Mesothelial cell of epicardium (in vitro differentiated cells): ENCODE measurements around the gene MLPH. TPM values are rescaled to one million over a fixed set of nuclear protein-coding genes. Genes with fewer than 3 reads are reported as not detected.
"Not testable (repeated sequence)": the region's sequence is repeated elsewhere in the genome, so short reads cannot be mapped to it uniquely, and the experiment has no call there.

Source experiments
- DNase-seq, 2 experiments: peaks; one replicate each; pipeline ENCODE4 v3.0.0; 2021; ENCODE audit warnings: low spot score in 2 of 2; ENCODE audit not compliant: unreplicated experiment in 2 of 2
- H3K27ac Mint-ChIP-seq: 2 replicates; pipeline ENCODE4 v1.8.0; 2021; ENCODE audit warnings: mixed read lengths
- H3K27me3 Mint-ChIP-seq: 2 replicates; pipeline ENCODE4 v1.8.0; 2021; ENCODE audit warnings: low read depth, mixed read lengths
- H3K36me3 Mint-ChIP-seq: 2 replicates; pipeline ENCODE4 v1.8.0; 2021; ENCODE audit warnings: mixed read lengths
- H3K4me1 Mint-ChIP-seq: 2 replicates; pipeline ENCODE4 v1.8.0; 2021; ENCODE audit warnings: mixed read lengths
- H3K4me3 Mint-ChIP-seq: 2 replicates; pipeline ENCODE4 v1.8.0; 2021; ENCODE audit warnings: mild to moderate bottlenecking, moderate library complexity, mixed read lengths
- H3K9me3 Mint-ChIP-seq: 2 replicates; pipeline ENCODE4 v1.8.0; 2021; ENCODE audit warnings: mixed read lengths
- total RNA-seq: library from RNA; stranded (reverse); gene quantifications from 3 replicates; pipeline ENCODE4 v1.2.1, GENCODE V29; 2021
- TF ChIP-seq, protein P1 (sequence below): fragments of 200-600 bp; sonication (generic); IDR thresholded peaks from one replicate; pipeline ENCODE4 v1.5.0; 2021; ENCODE audit warnings: antibody characterized with exemption; ENCODE audit not compliant: unreplicated experiment

Gene MLPH
- total RNA-seq, 1 donor from 2014 or later: 6.1 TPM

DNA sequence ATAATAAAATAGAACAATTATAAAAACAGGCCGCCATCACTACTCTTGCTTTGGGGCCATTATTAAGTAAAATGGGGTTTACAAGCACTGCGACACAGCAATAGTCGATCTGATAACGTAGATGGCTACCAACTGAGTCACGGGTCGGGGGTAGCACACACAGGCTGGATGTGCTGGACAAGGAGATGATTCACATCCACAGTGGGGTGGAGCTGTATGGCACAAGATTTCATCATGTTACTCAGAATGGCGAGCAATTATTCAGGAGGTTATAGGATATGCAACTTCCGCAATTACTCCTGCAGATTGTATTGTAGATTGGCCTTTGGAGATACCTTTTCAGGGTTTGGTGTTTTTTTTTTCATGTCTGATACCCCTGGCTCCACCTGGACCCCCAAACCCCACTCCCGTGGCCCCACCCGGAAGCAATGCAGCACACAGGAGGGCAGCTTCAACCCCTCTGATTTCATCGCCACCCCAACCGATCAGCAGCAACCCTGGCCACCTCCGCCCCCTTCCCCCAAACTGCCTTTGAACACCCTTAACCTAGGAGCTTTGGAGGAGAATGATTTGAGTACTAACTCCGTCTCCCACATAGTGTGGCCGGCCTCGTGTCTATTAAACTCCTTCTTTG lies 21.4 kb upstream of the MLPH start:
- no peak for DNase-seq
- no peak overlapping the region for H3K4me3 Mint-ChIP-seq
- no peaks in the 10 kb centered on the region for H3K27me3 Mint-ChIP-seq
- H3K27ac Mint-ChIP-seq: peak overlapping the region; percentile 91
- peaks cover 7% of the 10 kb centered on the region for H3K4me1 Mint-ChIP-seq
- H3K9me3 Mint-ChIP-seq: no peaks in the 10 kb centered on the region
- TF ChIP-seq, protein P1, sequence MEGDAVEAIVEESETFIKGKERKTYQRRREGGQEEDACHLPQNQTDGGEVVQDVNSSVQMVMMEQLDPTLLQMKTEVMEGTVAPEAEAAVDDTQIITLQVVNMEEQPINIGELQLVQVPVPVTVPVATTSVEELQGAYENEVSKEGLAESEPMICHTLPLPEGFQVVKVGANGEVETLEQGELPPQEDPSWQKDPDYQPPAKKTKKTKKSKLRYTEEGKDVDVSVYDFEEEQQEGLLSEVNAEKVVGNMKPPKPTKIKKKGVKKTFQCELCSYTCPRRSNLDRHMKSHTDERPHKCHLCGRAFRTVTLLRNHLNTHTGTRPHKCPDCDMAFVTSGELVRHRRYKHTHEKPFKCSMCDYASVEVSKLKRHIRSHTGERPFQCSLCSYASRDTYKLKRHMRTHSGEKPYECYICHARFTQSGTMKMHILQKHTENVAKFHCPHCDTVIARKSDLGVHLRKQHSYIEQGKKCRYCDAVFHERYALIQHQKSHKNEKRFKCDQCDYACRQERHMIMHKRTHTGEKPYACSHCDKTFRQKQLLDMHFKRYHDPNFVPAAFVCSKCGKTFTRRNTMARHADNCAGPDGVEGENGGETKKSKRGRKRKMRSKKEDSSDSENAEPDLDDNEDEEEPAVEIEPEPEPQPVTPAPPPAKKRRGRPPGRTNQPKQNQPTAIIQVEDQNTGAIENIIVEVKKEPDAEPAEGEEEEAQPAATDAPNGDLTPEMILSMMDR: no peak
- H3K36me3 Mint-ChIP-seq: no peaks in the 10 kb centered on the region

DNA sequence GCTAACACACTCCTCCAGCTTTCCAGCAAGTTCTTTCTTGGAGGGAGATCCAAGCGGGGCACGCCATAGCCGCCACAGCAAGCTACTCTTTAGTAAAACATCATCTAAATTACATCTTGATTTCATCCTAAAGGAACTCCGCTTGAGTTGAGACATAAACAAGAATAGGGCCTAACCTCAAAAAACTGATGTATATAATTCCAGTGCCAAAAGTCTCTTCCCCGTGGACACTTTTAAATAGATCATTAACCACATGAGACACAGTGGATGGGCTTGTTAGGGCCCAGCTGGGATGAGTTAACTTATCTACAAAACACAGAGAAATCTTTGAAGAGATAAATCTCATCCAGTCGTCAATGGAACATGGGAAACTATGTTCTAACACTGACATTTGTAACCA lies 20.8 kb upstream of the MLPH start:
- Mint-ChIP-seq H3K27ac (peak overlapping the region; percentile 91), H3K4me1 (peaks cover 7% of the 10 kb centered on the region), H3K27me3 (no peaks in the 10 kb centered on the region), H3K4me3 (no peak overlapping the region), H3K9me3 (no peaks in the 10 kb centered on the region), H3K36me3 (no peaks in the 10 kb centered on the region)
- TF ChIP-seq, protein P1: no peak
- no peak for DNase-seq

DNA sequence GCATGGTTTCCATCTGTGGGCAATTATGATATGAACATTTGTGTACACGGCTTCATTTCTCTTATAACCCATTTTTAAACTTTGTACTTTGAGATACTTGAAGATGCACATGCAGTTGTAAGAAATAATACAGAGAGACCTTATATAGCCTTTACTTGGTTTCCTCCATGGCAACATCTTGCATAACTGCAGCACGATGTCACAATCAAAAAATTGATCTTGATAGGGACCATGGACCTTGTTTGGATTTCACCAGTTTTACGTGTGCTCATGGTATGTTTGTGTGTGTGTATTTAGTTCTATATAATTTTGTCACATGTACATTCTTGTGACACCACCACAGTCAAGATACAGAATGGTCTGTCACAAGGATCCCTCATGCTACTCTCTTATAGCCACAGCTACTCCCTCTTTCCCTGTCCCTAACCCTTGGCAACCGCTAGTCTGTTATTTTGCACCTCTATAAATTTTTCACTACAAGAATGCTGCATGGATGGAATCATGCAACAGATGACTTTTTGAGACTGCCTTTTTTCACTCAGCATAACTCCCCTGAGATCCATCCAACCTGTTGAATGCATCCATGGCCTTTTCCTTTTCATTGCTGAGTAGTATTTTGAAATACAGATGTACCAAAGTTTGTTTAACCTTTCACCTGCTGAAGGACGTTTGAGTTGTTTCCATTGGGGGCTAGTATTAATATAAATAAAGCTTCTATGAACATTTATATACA lies 19.4 kb upstream of the MLPH start:
- Mint-ChIP-seq H3K9me3 (no peaks in the 10 kb centered on the region), H3K4me1 (peaks cover 7% of the 10 kb centered on the region), H3K27ac (no peak overlapping the region), H3K36me3 (no peaks in the 10 kb centered on the region), H3K27me3 (no peaks in the 10 kb centered on the region), H3K4me3 (no peak overlapping the region)
- no peak for DNase-seq
- TF ChIP-seq, protein P1: no peak

DNA sequence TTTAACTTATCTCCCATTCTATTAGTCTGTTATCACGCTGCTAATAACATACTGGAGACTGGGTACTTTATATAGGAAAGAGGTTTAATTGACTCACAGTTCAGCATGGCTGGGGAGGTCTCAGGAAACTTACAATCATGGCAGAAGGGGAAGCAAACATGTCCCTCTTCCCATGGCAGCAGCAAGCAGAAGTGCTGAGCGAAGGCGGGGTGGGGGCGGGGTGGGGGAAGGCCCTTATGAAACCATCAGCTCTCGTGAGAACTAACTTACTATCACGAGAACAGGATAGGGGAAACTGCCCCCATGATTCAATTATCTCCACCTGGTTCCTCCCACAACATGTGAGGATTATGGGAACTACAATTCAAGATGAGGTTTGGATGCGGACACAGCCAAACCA lies 17.6 kb upstream of the MLPH start:
- H3K9me3 Mint-ChIP-seq, H3K4me3 Mint-ChIP-seq, H3K27ac Mint-ChIP-seq, H3K36me3 Mint-ChIP-seq, DNase-seq, H3K27me3 Mint-ChIP-seq: not testable (repeated sequence)
- peaks cover 10% of the 10 kb centered on the region for H3K4me1 Mint-ChIP-seq

DNA sequence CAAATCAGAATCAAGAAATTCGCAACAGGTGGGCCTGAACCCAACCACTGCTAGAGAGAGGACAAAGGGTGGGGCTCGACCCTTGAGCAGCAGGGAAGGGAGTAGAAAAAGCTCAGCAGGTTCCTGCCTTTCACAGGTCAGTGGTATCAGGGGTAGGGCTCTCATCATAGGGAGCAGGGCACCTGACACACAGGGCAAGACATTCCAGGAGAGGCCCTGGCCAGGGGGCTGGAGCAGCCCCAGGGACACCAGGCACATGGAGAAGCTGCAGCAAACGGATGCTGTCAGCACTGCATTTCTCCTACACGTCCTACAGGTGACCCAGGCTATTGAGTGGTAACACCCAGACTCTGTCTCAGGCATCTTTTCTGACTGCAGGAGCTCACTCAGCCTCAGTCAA lies 17.2 kb upstream of the MLPH start:
- DNase-seq: no peak
- Mint-ChIP-seq H3K9me3 (no peaks in the 10 kb centered on the region), H3K27ac (no peak overlapping the region), H3K36me3 (no peaks in the 10 kb centered on the region), H3K4me1 (peaks cover 15% of the 10 kb centered on the region), H3K27me3 (no peaks in the 10 kb centered on the region), H3K4me3 (no peak overlapping the region)
- TF ChIP-seq, protein P1: no peak

DNA sequence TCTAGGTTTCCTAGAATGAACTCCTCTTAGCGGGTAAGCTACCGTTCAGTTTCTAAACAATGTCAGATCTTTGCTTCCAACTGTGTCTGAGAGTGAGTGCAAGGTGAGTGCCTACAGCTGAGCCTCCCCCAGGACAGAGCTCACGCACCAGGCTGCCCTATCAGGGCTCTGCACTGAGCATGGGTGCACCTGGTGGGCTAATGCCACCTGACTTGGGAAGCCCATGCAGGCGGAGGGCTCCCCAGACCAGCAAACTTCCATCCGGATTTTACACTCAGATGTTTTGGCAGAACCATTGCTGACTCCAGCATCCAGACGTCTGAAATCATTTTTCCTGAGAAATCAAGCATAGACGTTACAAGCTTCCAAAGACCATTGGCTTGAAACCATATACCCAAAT lies 16.1 kb upstream of the MLPH start:
- Mint-ChIP-seq H3K4me3 (no peak overlapping the region), H3K36me3 (no peaks in the 10 kb centered on the region), H3K27ac (no peak overlapping the region), H3K27me3 (peaks cover 3% of the 10 kb centered on the region), H3K4me1 (peaks cover 13% of the 10 kb centered on the region), H3K9me3 (no peaks in the 10 kb centered on the region)
- no peak for DNase-seq
- TF ChIP-seq, protein P1: no peak
